Measurements from ENCODE around the gene NACC1. TPM values are rescaled to one million over a fixed set of nuclear protein-coding genes. Genes with fewer than 3 reads are reported as not detected.
A peak's percentile ranks its signal among the peaks of the same experiment; 100 is the strongest.

NACC1 gene
- polyA plus RNA-seq, 6 donors from 2014 or later: 0.47 to 1.4 (median 0.67) TPM

GRCh38 chr19:13091400-13092157 is 26.5 kb upstream of the NACC1 start:
- no peaks in the 10 kb centered on the region for H3K9me3 Mint-ChIP-seq
- H3K36me3 Mint-ChIP-seq: no peaks in the 10 kb centered on the region
- H3K4me1 Mint-ChIP-seq: peaks cover 14 to 24% (median 18%) of the 10 kb centered on the region in 3 donors
- H3K4me3 Mint-ChIP-seq: no peak overlapping the region
- ATAC-seq (ENCODE audit: low read depth in 2 of 2): no peak
- peak overlapping the region in 2 of 6 donors; percentile 33 to 80 for H3K27ac Mint-ChIP-seq
- no peak for DNase-seq
- no peaks in the 10 kb centered on the region for H3K27me3 Mint-ChIP-seq

- no peaks in the 10 kb centered on the region for H3K9me3 Mint-ChIP-seq
- peaks cover 15 to 24% (median 18%) of the 10 kb centered on the region in 3 donors for H3K4me1 Mint-ChIP-seq
- DNase-seq (no peak), ATAC-seq (ENCODE audit: low read depth in 2 of 2) (no peak)
- H3K27me3 Mint-ChIP-seq: no peaks in the 10 kb centered on the region
- no peak overlapping the region for H3K4me3 Mint-ChIP-seq
- H3K36me3 Mint-ChIP-seq: peaks cover 0 to 4% of the 10 kb centered on the region in 2 donors
- peak overlapping the region in 1 of 6 donors; percentile 33 for H3K27ac Mint-ChIP-seq
These were observed 25.9 kb upstream of the NACC1 start for GRCh38 chr19:13092158-13092543.

DNA sequence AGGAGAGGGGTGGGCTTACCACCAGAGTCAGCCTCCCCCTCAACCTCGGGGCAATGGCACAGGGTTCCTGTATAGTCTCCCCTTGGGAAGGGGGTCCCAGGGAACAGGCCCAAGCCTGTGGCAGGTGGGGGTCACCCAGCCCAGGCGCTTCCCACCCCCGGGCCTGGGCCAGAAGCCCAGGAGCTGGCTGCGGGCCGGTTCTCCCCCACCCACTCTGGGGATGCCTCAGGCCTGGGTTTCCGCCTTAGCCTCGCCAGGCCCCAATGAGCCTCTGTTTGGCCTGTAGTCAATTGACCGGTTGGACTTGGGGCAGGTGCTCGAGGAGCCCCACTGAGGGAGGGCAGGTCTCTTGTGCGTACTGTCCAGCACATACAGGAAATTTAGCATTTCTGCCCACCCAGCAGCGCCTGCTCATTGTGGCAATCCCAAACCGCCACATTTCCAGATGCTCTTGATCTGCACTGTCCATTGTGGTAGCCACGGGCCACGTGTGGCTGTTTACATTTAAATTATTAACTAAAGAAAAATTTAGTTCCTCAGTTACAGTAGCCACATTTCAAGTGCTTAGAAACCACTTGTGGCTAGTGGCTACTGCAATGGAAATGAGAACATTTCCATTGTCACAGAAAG is 25.3 kb upstream of the NACC1 start:
- H3K36me3 Mint-ChIP-seq: peaks cover 0 to 4% of the 10 kb centered on the region in 2 donors
- H3K4me1 Mint-ChIP-seq: peaks cover 15 to 25% (median 18%) of the 10 kb centered on the region in 3 donors
- no peak overlapping the region for H3K27ac Mint-ChIP-seq
- no peak overlapping the region for H3K4me3 Mint-ChIP-seq
- H3K9me3 Mint-ChIP-seq: no peaks in the 10 kb centered on the region
- H3K27me3 Mint-ChIP-seq: no peaks in the 10 kb centered on the region
- ATAC-seq (ENCODE audit: low read depth in 2 of 2) (no peak), DNase-seq (no peak)

GRCh38 chr19:13093407-13094105 is 24.5 kb upstream of the NACC1 start:
- peaks cover 15 to 33% (median 24%) of the 10 kb centered on the region in 3 donors for H3K4me1 Mint-ChIP-seq
- peak overlapping the region; percentile 68 to 98 (median 95) for H3K4me3 Mint-ChIP-seq
- peak; percentile 48 to 57 for ATAC-seq (ENCODE audit: low read depth in 2 of 2)

GRCh38 chr19:13094106-13094504 is 24.0 kb upstream of the NACC1 start:
- peak overlapping the region; percentile 36 to 99 (median 87) for H3K27ac Mint-ChIP-seq
- H3K4me1 Mint-ChIP-seq: peaks cover 17 to 39% (median 27%) of the 10 kb centered on the region in 3 donors
- H3K9me3 Mint-ChIP-seq: no peaks in the 10 kb centered on the region
- H3K4me3 Mint-ChIP-seq: peak overlapping the region; percentile 89 to 98 (median 97)
- no peak for DNase-seq
- ATAC-seq (ENCODE audit: low read depth in 2 of 2): no peak
- H3K36me3 Mint-ChIP-seq: peaks cover 0 to 4% of the 10 kb centered on the region in 2 donors
- no peaks in the 10 kb centered on the region for H3K27me3 Mint-ChIP-seq

More at GRCh38 chr19:13093407-13094105, 24.5 kb upstream of the NACC1 start:
- Mint-ChIP-seq H3K27ac (peak overlapping the region; percentile 36 to 99 (median 87)), H3K27me3 (no peaks in the 10 kb centered on the region), H3K36me3 (peaks cover 0 to 4% of the 10 kb centered on the region in 2 donors), H3K9me3 (no peaks in the 10 kb centered on the region)
- peak; percentile 82 for DNase-seq

DNA sequence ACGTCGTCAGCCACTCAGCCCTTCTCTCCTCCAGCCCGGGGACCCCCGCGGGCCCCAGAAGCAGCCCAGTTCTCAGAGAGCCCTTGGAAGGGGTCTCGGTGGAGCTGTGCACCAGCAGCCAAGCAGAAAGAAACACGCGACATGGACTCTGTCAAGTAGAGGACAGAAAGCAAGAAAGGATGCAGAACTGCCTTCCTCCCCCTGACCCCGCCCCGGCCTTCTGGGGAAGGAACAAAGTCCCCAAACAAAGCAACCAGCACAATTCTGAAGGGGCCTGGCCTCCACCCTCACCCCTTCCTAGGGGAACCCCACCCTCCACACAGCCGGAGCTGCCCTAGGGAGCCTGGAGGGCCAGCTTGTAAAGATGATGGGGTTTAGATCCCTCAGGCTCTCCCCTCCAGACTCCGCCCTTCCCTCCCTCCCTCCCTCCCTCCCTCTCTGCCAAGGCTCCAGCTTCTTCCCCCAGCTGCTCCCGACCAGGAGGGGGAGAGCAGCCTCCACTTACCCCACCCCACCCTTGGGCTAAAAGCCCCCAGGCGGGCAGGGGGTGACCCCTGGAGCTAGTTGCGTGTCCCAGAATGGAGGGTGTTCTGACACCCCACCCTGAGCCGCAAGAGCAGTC is 23.2 kb upstream of the NACC1 start:
- Mint-ChIP-seq H3K4me3 (peak overlapping the region; percentile 89 to 98 (median 97)), H3K9me3 (no peaks in the 10 kb centered on the region), H3K27ac (peak overlapping the region; percentile 91 to 99 (median 98)), H3K27me3 (no peaks in the 10 kb centered on the region), H3K36me3 (peaks cover 3 to 4% of the 10 kb centered on the region in 2 donors), H3K4me1 (peaks cover 21 to 46% (median 31%) of the 10 kb centered on the region in 3 donors)
- DNase-seq (peak; percentile 69), ATAC-seq (ENCODE audit: low read depth in 2 of 2) (peak; percentile 36 to 39)

DNA sequence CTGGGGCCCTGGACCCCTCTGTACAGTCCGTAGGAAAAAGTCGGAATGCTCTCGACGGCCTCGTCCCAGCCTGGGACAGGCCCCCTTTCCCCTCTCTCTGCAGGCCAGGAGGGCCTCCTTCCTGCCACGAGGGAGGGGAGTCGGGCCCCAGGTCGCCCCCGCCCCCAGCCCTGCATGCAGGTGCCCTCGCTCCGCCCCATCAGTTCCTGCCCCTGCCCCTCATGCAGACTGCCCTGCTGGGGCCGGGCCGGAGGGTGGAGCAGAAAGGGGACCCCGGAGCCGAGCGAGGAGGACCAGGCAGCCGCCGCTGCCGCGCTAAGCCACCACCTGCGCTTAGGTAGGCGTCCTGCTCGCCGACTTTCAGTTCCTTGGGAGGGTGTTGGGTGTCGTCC is 22.7 kb upstream of the NACC1 start:
- peaks cover 8 to 9% of the 10 kb centered on the region in 2 donors for H3K36me3 Mint-ChIP-seq
- DNase-seq: peak; percentile 69
- H3K27me3 Mint-ChIP-seq: no peaks in the 10 kb centered on the region
- peak overlapping the region; percentile 79 to 99 (median 98) for H3K27ac Mint-ChIP-seq
- ATAC-seq (ENCODE audit: low read depth in 2 of 2): peak; percentile 29 to 30
- H3K9me3 Mint-ChIP-seq: no peaks in the 10 kb centered on the region
- H3K4me1 Mint-ChIP-seq: peaks cover 27 to 52% (median 36%) of the 10 kb centered on the region in 3 donors
- H3K4me3 Mint-ChIP-seq: peak overlapping the region; percentile 89 to 98 (median 97)

GRCh38 chr19:13095934-13096927 is 21.8 kb upstream of the NACC1 start:
- Mint-ChIP-seq H3K4me3 (peak overlapping the region; percentile 89 to 98 (median 97)), H3K27ac (peak overlapping the region; percentile 86 to 99 (median 97)), H3K4me1 (peaks cover 28 to 55% (median 39%) of the 10 kb centered on the region in 3 donors), H3K36me3 (peaks cover 9% of the 10 kb centered on the region in 2 donors), H3K9me3 (no peaks in the 10 kb centered on the region), H3K27me3 (no peaks in the 10 kb centered on the region)
- ATAC-seq (ENCODE audit: low read depth in 2 of 2): no peak
- DNase-seq: no peak

DNA sequence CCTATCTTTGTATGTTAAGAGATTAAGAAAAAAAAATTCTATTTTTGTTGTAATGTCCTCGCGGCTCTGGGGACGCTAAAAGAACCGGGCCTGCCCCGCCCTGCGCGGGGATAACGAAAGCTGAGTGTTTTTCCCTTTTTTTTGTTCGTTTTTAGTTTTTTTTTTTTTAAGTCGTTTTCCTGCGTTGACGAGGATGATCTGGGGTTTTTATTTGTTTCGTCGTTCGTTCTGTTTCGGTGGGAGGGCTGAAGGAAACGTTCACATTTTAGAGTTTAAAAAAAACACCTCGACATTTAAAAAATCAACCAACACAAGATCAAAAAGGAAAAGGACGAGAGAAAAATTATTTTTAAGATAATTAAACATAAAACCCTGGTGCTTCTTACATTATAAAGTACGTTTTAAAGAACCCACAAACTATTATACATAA is 21.0 kb upstream of the NACC1 start:
- peaks cover 9% of the 10 kb centered on the region in 2 donors for H3K36me3 Mint-ChIP-seq
- H3K27me3 Mint-ChIP-seq: no peaks in the 10 kb centered on the region
- peak overlapping the region; percentile 89 to 98 (median 97) for H3K4me3 Mint-ChIP-seq
- no peak for ATAC-seq (ENCODE audit: low read depth in 2 of 2)
- peak overlapping the region; percentile 86 to 99 (median 94) for H3K27ac Mint-ChIP-seq
- H3K4me1 Mint-ChIP-seq: peaks cover 35 to 62% (median 44%) of the 10 kb centered on the region in 3 donors
- DNase-seq: no peak
- no peaks in the 10 kb centered on the region for H3K9me3 Mint-ChIP-seq

- Mint-ChIP-seq H3K4me1 (peaks cover 35 to 62% (median 44%) of the 10 kb centered on the region in 3 donors), H3K9me3 (no peaks in the 10 kb centered on the region), H3K36me3 (peaks cover 9% of the 10 kb centered on the region in 2 donors), H3K4me3 (peak overlapping the region; percentile 89 to 98 (median 97)), H3K27ac (peak overlapping the region; percentile 86 to 99 (median 95)), H3K27me3 (no peaks in the 10 kb centered on the region)
- DNase-seq (peak; percentile 56), ATAC-seq (ENCODE audit: low read depth in 2 of 2) (peak; percentile 8)
These were observed 20.4 kb upstream of the NACC1 start for GRCh38 chr19:13097463-13098258.

DNA sequence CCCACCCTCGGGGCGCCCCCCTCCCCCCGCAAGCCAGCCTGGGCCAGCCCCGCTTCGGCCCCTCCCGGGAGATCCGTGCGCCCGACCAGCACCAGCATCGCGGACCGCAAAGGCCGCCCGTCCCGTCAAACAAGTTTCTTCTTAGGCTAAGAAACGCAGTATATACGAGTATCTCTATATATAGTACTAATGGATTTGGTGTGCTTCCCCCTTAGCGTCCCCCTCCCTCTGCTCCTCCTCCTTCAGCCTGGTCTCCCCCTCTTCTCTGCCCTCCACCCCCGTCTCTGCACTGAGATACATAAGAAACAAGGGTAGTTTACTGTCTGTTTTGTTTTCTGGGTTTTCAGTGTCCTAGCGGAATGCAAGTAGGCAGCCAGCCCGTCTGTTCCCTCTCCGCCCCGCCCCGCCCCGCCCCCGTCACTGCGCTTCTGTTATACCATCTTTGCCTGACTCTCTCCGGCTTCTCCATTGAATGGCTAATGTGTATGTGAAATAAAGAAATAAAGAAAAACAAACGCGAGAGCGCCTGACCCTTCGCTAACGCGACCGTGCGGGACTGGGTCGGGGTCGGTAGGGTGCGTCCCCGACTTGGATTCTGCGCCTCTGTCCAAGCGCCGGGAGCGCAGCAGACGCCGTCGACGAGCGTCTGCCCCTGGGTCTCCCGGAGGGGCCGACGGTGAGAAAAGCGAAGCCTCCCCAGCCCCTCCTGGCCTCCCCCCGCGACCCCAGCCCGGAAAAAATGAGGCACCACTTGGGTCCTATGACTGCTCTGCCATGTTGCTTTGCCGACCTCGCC is 19.6 kb upstream of the NACC1 start:
- Mint-ChIP-seq H3K4me1 (peaks cover 40 to 67% (median 48%) of the 10 kb centered on the region in 3 donors), H3K27ac (peak overlapping the region; percentile 91 to 99 (median 98)), H3K27me3 (no peaks in the 10 kb centered on the region), H3K4me3 (peak overlapping the region; percentile 87 to 97 (median 96)), H3K9me3 (no peaks in the 10 kb centered on the region), H3K36me3 (peaks cover 9% of the 10 kb centered on the region in 2 donors)
- DNase-seq (peak; percentile 69), ATAC-seq (ENCODE audit: low read depth in 2 of 2) (peak; percentile 20 to 21)
